GM12864 (cell line): ENCODE results near the gene STAT3.

Source experiments
- DNase-seq: peaks from one replicate; pipeline ENCODE4 v3.0.0-alpha.2; 2011; ENCODE audit warnings: low read depth
- H3K4me3 ChIP-seq: 2 replicates; pipeline ENCODE4 v1.5.1; 2011; ENCODE audit warnings: mild to moderate bottlenecking, low read depth, low read length, control low read depth
- TF ChIP-seq, protein P1 (sequence below): IDR thresholded peaks from 2 replicates; pipeline ENCODE4 v1.5.1; 2011; ENCODE audit warnings: low read depth, mild to moderate bottlenecking, moderate library complexity, low read length, control low read depth, inconsistent platforms; ENCODE audit errors: missing control alignments

STAT3 gene

DNA sequence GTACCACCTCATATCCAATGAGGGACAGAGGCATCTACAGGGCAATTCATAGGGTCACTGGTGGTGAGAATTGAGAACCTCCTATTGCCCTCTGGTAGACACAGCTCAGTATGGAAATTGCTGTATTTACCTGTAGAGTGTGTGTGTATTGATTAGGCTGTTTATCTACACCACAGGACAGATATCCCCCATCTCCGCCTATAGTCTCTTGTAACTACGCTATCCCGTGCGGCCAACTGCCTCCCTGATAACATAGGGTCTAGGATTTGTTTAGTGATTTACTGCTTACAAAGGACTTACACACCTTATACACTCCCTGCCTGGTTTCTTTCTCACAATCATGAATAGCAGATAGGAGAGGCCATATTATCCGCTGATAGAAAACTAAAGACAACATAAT is 1.7 kb upstream of the STAT3 start:
- DNase-seq = no peak
- H3K4me3 ChIP-seq = no peak overlapping the region; the same call in 1 of the 2 replicates
- TF ChIP-seq, protein P1, sequence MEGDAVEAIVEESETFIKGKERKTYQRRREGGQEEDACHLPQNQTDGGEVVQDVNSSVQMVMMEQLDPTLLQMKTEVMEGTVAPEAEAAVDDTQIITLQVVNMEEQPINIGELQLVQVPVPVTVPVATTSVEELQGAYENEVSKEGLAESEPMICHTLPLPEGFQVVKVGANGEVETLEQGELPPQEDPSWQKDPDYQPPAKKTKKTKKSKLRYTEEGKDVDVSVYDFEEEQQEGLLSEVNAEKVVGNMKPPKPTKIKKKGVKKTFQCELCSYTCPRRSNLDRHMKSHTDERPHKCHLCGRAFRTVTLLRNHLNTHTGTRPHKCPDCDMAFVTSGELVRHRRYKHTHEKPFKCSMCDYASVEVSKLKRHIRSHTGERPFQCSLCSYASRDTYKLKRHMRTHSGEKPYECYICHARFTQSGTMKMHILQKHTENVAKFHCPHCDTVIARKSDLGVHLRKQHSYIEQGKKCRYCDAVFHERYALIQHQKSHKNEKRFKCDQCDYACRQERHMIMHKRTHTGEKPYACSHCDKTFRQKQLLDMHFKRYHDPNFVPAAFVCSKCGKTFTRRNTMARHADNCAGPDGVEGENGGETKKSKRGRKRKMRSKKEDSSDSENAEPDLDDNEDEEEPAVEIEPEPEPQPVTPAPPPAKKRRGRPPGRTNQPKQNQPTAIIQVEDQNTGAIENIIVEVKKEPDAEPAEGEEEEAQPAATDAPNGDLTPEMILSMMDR = no peak

DNA sequence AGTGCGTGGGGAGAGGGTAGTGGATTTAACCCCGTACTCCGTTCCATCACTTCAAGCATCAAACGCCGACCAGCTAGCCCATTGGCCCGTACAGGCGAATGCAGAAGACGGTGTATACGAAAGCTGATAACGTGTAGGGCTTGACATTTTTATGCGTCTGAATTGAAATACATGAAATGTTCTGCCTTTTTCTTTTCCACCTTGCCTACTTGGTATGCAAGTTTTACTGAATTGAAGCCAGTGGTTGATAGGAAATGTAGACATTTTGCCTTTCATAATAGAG is 834 bp upstream of the STAT3 start:
- H3K4me3 ChIP-seq = peak overlapping the region; percentile 55
- no peak for DNase-seq
- TF ChIP-seq, protein P1 = no peak

DNA sequence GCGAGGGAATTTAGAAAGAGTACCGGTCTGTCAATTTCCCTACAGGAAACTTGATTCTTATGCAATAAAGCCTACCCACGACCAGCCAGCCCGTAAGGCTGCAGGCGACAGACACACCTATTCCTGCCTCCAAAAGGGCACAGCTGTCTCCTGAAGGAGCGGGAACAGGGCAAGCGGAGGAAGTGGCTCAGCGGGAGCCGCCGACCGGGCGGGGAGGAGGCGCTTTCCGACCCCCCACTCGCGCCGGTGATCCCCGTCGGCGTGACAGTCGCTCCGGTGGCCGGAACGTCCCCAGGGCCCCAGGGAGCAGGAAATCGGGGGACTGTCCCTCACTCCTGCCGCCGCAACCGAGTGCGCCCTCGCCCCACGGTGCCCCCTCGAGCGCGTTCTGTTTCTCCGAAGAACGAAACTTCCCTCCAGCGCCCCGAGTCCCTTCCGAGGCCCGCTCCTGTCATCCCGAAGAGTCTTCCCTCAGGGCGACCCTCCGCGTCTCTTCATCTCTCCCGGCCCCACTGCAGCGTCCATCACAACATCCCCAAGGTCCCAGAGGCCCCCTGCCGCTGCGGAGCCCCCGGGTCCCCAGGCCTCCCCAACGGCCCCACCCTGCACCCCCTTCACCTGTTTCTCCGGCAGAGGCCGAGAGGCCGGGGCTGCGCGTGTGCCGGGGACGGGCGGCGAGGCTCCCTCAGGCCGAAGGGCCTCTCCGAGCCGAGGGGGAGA is 421 bp downstream of the STAT3 start:
- TF ChIP-seq, protein P1 = no peak
- DNase-seq = no peak

DNA sequence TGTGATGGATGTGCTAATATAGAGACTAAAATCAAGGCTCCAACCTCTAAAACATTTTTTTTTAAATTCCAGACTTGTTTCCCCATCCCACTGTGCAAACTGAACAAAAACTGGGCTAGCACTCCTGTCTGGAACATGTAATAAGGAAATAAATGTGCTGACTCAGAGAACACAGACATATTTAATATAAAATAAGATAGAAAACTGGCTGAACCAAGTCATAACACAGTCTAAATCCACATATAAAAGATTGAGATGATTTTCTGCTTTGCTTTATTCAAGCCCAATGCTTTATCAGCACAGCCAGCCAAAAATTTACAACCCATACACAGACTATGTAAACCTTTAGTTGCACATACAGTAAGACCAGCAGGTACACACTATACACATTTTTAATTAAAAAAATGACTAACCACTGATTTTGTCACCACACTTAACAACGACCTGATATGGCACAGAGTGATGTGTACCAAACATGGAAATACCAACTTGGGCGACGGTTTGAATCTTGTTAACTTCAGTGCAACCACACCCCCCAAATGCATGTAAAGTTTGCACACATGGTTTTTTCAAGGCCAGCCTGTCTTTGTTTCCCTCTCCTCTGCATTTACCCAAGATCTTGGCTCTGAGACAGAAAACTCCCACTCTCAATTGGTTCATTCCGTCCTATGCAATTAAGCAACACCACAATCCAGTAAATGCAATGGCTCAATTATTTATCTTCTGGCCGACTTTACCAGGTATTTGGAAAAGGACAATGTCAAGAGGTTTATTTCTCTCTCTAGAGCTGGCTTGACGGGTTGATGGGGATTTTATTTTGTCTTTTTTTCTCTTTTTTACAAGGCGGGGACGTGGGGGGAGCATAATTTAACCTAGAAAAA is 1.2 kb downstream of the STAT3 start:
- peak overlapping the region; percentile 98 for H3K4me3 ChIP-seq
- DNase-seq = no peak
- TF ChIP-seq, protein P1 = no peak

More for the DNA sequence above, 421 bp downstream of the STAT3 start:
- H3K4me3 ChIP-seq = peak overlapping the region; percentile 98

DNA sequence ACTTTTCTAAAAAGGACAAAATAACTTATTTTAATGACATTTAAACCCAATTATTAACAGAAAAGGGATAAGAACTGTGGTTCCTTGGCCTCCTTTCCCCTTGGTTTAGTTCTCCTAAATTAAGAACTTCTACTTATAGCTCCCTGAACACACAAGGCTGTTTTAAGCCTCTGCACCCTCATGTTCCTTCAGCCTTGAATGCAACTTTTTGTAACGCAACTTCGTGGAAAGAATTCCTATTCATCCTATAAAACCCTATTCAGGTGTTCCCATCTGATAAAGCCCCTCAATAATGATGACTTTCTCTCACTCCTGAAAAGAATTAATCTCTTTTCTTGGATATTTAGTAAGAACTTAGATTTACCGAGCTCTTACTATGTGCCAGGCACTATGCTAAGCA is 6.3 kb downstream of the STAT3 start:
- H3K4me3 ChIP-seq = no peak overlapping the region
- no peak for DNase-seq
- TF ChIP-seq, protein P1 = no peak

DNA sequence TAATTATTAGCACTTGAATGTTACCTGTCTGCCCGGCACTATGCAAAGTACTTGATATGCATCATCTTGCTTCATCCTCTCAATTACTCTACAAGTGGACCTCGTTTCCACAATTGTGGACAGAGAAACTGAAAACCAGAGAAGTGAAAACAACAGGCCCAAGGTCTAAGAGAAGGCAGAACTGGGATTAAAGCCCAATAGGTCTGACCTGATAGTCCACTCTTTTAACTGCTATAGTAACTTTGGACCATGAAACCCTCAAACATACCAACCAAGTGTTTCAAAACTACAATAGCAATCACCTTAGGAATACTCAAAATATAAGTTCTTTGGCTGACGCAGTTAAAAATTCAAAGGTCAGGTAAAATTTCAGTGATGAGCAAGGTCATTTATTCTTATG is 7.3 kb downstream of the STAT3 start:
- TF ChIP-seq, protein P1 = no peak
- no peak for DNase-seq
- H3K4me3 ChIP-seq = no peak overlapping the region
